K562 (cell line): ENCODE results near the gene BCKDHB. TPM values are rescaled to one million over a fixed set of nuclear protein-coding genes. Genes with fewer than 3 reads are reported as not detected.

Source experiments
- KLF13 ChIP-seq: fragments of 450-650 bp; IDR thresholded peaks from 2 replicates; pipeline ENCODE4 v1.6.1; 2016; ENCODE audit warnings: missing genetic modification characterization, low read depth, mild to moderate bottlenecking, missing compliant biosample characterization, moderate library complexity, borderline replicate concordance
- NRF1 ChIP-seq, 2 experiments: fragments of 450-650 bp; IDR thresholded peaks in 1 of 2; conservative IDR thresholded peaks in 1 of 2; 2 replicates each; pipeline ENCODE4 v1.6.1; 2014; ENCODE audit warnings: mild to moderate bottlenecking in 2 of 2
- RNF2 ChIP-seq: sonication (generic); IDR thresholded peaks from 2 replicates; pipeline ENCODE4 v1.6.1; 2016
- SMC3 ChIP-seq: conservative IDR thresholded peaks from 2 replicates; pipeline ENCODE4 v1.6.1; 2011; ENCODE audit warnings: low read depth, low read length, improper control_type of control experiment; ENCODE audit not compliant: insufficient read depth
- ZFX ChIP-seq: sonication (generic); formaldehyde crosslinking; IDR thresholded peaks from 2 replicates; pipeline ENCODE4 v1.8.0; 2022; ENCODE audit warnings: mild to moderate bottlenecking, missing genetic modification reagents, moderate library complexity
- ZNF224 ChIP-seq: sonication (generic); formaldehyde crosslinking; IDR thresholded peaks from 2 replicates; pipeline ENCODE4 v1.8.0; 2022; ENCODE audit warnings: mild to moderate bottlenecking, missing genetic modification reagents
- polyA plus RNA-seq, 8 experiments: library from polyadenylated mRNA; depleted of rRNA in 4 of 8; stranded (reverse) in 5 of 8; unstranded in 3 of 8; fragments of >200 nt; fragmentation: Nextera tagmentation in 2 of 8; fragmentation: Illumina TruSeq in 1 of 8; extraction: Ambion mirVana in 2 of 8; extraction: Trizol in 1 of 8; gene quantifications; 2 replicates each; pipeline versions ENCODE4 v1.2.1 to v1.2.3, GENCODE V29; 2011 to 2014; ENCODE audit warnings: inconsistent platforms in 1 of 8, missing spikeins in 1 of 8
- total RNA-seq, 7 experiments: library from RNA; depleted of rRNA in 6 of 7; stranded (reverse); fragments of >200 nt in 6 of 7; fragmentation: Illumina TruSeq in 2 of 7; extraction: Trizol in 2 of 7; gene quantifications; 2 replicates each; pipeline versions ENCODE4 v1.2.1 to v1.2.3, GENCODE V29; 2011 to 2021; ENCODE audit warnings: low replicate concordance in 1 of 7
- TF ChIP-seq, protein P1 (sequence below), 2 experiments: fragments of 450-650 bp; formaldehyde crosslinking in 1 of 2; IDR thresholded peaks; 2 replicates each; pipeline versions ENCODE4 v1.4.0 to v1.6.1; 2014 to 2020; ENCODE audit warnings: mild to moderate bottlenecking in 2 of 2, borderline replicate concordance in 1 of 2, low read depth in 1 of 2

The BCKDHB gene
- total and polyA plus RNA-seq, 9 of the 15 experiments (the other 6 are each of a cell fraction or from before 2014, with no cell fraction given): 4.1 to 23.7 (median 7.5) TPM

DNA sequence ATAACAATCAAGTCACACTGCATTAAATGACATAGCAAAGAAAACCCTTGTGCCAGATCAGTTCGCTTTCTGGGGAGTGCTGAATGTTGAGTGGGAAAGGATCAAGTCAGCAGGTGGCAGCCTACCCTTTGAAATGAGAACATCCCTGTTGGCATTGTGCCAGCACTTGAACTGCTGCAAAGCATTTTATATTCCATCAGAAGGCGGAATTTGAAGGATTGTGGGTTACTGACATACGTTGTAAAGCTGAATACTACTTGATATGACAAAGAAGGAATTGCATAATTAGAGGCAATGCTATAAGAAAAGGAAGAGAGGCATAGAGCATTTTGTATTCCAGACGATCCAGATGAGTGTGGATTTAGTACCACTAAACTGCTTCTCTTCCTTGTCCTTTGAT lies 26.5 kb downstream of the BCKDHB start (continued):
- TF ChIP-seq RNF2 (no peak), NRF1 (conservative IDR thresholded peaks at IDR 0.05 in 1 of 2, IDR thresholded peaks at IDR 0.05 in 1 of 2) (no peak), ZNF224 (CRISPR knock-in tag) (no peak), ZFX (CRISPR knock-in tag) (no peak), KLF13 (tag) (no peak), SMC3 (0 out of 2 replicates have a peak, but pooled peaks have one; percentile 10)
- TF ChIP-seq, protein P1, sequence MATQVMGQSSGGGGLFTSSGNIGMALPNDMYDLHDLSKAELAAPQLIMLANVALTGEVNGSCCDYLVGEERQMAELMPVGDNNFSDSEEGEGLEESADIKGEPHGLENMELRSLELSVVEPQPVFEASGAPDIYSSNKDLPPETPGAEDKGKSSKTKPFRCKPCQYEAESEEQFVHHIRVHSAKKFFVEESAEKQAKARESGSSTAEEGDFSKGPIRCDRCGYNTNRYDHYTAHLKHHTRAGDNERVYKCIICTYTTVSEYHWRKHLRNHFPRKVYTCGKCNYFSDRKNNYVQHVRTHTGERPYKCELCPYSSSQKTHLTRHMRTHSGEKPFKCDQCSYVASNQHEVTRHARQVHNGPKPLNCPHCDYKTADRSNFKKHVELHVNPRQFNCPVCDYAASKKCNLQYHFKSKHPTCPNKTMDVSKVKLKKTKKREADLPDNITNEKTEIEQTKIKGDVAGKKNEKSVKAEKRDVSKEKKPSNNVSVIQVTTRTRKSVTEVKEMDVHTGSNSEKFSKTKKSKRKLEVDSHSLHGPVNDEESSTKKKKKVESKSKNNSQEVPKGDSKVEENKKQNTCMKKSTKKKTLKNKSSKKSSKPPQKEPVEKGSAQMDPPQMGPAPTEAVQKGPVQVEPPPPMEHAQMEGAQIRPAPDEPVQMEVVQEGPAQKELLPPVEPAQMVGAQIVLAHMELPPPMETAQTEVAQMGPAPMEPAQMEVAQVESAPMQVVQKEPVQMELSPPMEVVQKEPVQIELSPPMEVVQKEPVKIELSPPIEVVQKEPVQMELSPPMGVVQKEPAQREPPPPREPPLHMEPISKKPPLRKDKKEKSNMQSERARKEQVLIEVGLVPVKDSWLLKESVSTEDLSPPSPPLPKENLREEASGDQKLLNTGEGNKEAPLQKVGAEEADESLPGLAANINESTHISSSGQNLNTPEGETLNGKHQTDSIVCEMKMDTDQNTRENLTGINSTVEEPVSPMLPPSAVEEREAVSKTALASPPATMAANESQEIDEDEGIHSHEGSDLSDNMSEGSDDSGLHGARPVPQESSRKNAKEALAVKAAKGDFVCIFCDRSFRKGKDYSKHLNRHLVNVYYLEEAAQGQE (IDR thresholded peaks at IDR 0.05; ENCODE audit: borderline replicate concordance): peak; percentile 33; the same call in 1 of the 2 replicates
- TF ChIP-seq, protein P1 (CRISPR knock-in tag; IDR thresholded peaks at IDR 0.05; ENCODE audit: low read depth): no peak
